Gastrocnemius medialis (tissue), 4 donors: ENCODE measurements around the gene PDK3. TPM values are rescaled to one million over a fixed set of nuclear protein-coding genes. Genes with fewer than 3 reads are reported as not detected.

Source experiments
- ATAC-seq, 2 donors: fragments of 150-250 bp; one replicate each; pipeline ENCODE4 v1.9.1; 2016
- DNase-seq, 2 donors: peaks; one replicate each; pipeline ENCODE4 v3.0.0-alpha.2; 2019
- H3K27ac ChIP-seq, 4 donors: fragments of 200-600 bp; sonication (generic); 1 replicate in 1 of 4; 2 replicates in 3 of 4; pipeline ENCODE4 v1.5.1; 2016 to 2018; ENCODE audit warnings: mild to moderate bottlenecking in 2 of 4, moderate library complexity in 1 of 4
- H3K27me3 ChIP-seq, 3 donors: fragments of 200-600 bp; sonication (generic) in 2 of 3; 1 replicate in 1 of 3; 2 replicates in 2 of 3; pipeline versions ENCODE4 v1.5.1 to v1.6.0; 2016 to 2019; ENCODE audit warnings: mild to moderate bottlenecking in 1 of 3, moderate library complexity in 1 of 3
- H3K36me3 ChIP-seq, 2 donors: fragments of 200-600 bp; sonication (generic) in 1 of 2; one replicate each; pipeline ENCODE4 v1.5.1; 2017 to 2018
- H3K4me1 ChIP-seq, 2 donors: fragments of 200-600 bp; sonication (generic) in 1 of 2; one replicate each; pipeline ENCODE4 v1.5.1; 2016 to 2017; ENCODE audit warnings: mild to moderate bottlenecking in 2 of 2
- H3K4me3 ChIP-seq, 4 donors: fragments of 200-600 bp; sonication (generic) in 3 of 4; 1 replicate in 1 of 4; 2 replicates in 3 of 4; pipeline ENCODE4 v1.5.1; 2016 to 2019; ENCODE audit warnings: mild to moderate bottlenecking in 2 of 4
- H3K9me3 ChIP-seq, 3 donors: fragments of 200-600 bp; sonication (generic) in 2 of 3; 1 replicate in 1 of 3; 2 replicates in 2 of 3; pipeline ENCODE4 v1.5.1; 2016 to 2019
- CTCF ChIP-seq, 5 experiments: fragments of 450-650 bp in 3 of 5; fragments of 200-600 bp in 2 of 5; sonication (generic) in 2 of 5; IDR thresholded peaks in 4 of 5; conservative IDR thresholded peaks in 1 of 5; 1 replicate in 4 of 5; 2 replicates in 1 of 5; pipeline ENCODE4 v1.5.1; 2016 to 2019; ENCODE audit warnings: antibody characterized with exemption in 5 of 5, mild to moderate bottlenecking in 3 of 5, moderate library complexity in 3 of 5
- POLR2A ChIP-seq, 2 donors: fragments of 450-650 bp; IDR thresholded peaks; one replicate each; pipeline ENCODE4 v1.6.1; 2017; ENCODE audit warnings: antibody characterized with exemption in 2 of 2, mild to moderate bottlenecking in 2 of 2, moderate library complexity in 2 of 2
- in situ Hi-C, 4 donors: fragments of 200-750 bp; cut with MboI; loops; one replicate each; pipeline versions ENCODE4 v1.15.0 to v1.8.0; 2017; ENCODE audit warnings: low sequenced_read_pairs in 4 of 4
- intact Hi-C: fragments of 100-400 bp; cut with DNase I; formaldehyde crosslinking; loops from one replicate; pipeline ENCODE4 v1.15.1; 2023; ENCODE audit warnings: low total_unique reads
- total RNA-seq, 4 donors: library from RNA; depleted of rRNA; stranded (reverse); fragments of >200 nt; gene quantifications; one replicate each; pipeline versions ENCODE4 v1.1.0 to v1.2.3, GENCODE V29; 2016

The PDK3 gene
- total RNA-seq, 4 donors from 2014 or later, result 1.8 to 4.5 (median 2.7) TPM

DNA sequence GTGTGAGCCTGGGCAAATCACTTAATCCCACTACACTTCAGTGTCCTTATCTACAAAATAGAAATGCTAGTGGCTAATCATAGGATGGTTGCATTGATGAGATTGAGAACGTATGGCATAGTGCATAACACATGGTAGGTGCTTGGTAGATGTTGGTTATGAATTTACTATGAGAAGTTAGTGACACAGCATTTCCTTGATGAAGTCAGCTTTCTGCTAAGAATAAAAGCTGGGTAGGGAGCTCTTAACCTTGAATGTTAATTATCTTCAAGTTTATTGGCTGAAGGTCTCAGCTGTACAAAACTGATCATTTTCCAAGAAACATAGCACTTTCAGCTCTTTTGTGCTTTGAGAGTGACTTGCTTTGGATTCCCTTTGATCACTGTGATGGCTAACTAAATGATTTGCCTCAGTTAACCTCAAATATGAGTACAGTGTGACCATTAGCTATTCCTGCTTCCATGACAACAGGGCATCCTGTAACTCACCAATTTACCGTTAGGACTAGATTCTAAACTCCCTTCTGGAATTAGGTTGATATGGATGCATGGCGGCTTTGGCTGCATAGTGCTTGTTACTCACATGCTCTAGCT lies 17.8 kb downstream of the PDK3 start:
- H3K27ac ChIP-seq, result no peak overlapping the region
- no peak for DNase-seq
- intact Hi-C loops (no loop called here), in situ Hi-C loops (no loop called here)
- no peak overlapping the region for H3K4me3 ChIP-seq
- H3K27me3 ChIP-seq, result no peaks in the 10 kb centered on the region
- no peak for ATAC-seq
- no peaks in the 10 kb centered on the region for H3K9me3 ChIP-seq
- no peak for TF ChIP-seq CTCF (IDR thresholded peaks at IDR 0.05 in 4 of 5, conservative IDR thresholded peaks at IDR 0.05 in 1 of 5)
- no peak for TF ChIP-seq POLR2A (IDR thresholded peaks at IDR 0.05)
- no peaks in the 10 kb centered on the region for H3K36me3 ChIP-seq
- no peaks in the 10 kb centered on the region for H3K4me1 ChIP-seq

GRCh38 chrX:24483596-24483995 lies 18.5 kb downstream of the PDK3 start:
- Histone ChIP-seq H3K9me3 (no peaks in the 10 kb centered on the region), H3K4me1 (no peaks in the 10 kb centered on the region), H3K27me3 (no peaks in the 10 kb centered on the region), H3K27ac (no peak overlapping the region), H3K4me3 (no peak overlapping the region), H3K36me3 (no peaks in the 10 kb centered on the region)
- DNase-seq (no peak), ATAC-seq (no peak)
- intact Hi-C loops, result no loop called here
- TF ChIP-seq CTCF (IDR thresholded peaks at IDR 0.05 in 4 of 5, conservative IDR thresholded peaks at IDR 0.05 in 1 of 5) (no peak), POLR2A (IDR thresholded peaks at IDR 0.05) (no peak)
- in situ Hi-C loops, result no loop called here

DNA sequence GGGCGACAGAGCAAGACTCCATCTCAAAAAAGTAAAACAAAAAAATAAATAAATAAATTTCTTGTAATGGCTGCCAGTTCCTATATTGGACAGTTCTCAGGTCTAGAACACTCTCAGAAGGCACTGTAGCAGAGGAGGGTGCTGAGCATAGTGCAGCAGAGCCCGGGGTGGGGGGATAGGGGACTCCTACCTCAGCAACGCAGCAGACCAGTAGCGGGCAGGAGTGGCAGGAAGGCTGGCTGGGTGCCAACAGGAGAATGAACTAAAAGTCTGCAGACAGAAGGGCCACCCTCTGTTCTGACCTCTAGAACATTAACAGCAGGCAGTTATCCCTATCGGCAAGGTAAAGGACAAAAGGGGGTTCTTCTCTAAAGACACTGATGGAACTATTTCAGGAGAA lies 20.2 kb downstream of the PDK3 start:
- in situ Hi-C loops, result no loop called here
- no peaks in the 10 kb centered on the region for H3K4me1 ChIP-seq
- ATAC-seq (no peak), DNase-seq (no peak)
- no peak overlapping the region for H3K27ac ChIP-seq
- no peaks in the 10 kb centered on the region for H3K36me3 ChIP-seq
- H3K9me3 ChIP-seq, result no peaks in the 10 kb centered on the region
- H3K27me3 ChIP-seq, result no peaks in the 10 kb centered on the region
- no peak overlapping the region for H3K4me3 ChIP-seq
- TF ChIP-seq CTCF (IDR thresholded peaks at IDR 0.05 in 4 of 5, conservative IDR thresholded peaks at IDR 0.05 in 1 of 5) (no peak), POLR2A (IDR thresholded peaks at IDR 0.05) (no peak)
- intact Hi-C loops, result no loop called here

DNA sequence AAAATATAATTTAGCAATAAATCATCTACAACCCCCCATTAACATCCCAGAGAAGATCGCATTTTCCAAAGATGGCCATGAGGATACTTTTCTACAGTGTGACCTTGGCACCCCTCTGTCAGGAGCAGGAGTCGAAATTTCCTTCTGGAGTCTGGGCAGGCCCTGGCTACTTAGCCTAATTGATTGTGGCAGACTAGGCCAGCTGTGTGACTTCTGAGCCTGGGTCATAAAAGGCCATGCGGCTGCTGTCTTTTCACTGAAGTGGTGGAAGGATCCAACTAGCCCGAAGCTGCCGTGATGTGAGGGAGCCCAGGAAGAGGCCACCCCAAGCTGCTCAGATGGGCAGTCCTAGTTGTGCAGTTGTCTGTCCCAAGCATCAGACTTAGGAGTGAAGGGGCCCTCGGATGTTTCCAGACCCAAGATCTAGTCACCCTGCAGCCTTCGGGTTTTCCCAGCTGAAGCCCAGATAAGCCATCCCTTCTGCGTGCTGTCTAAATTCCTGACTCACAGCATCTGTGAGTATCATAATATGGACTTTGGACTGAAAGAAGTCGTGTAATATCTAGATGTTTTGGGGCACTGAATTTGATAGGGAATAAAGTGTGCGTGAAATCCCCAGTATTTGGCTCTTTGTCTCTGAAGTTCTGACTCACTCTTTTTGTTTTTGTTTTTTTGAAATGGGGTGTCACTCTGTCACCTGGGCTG lies 21.0 kb downstream of the PDK3 start:
- in situ Hi-C loops, result no loop called here
- Histone ChIP-seq H3K36me3 (no peaks in the 10 kb centered on the region), H3K4me1 (no peaks in the 10 kb centered on the region), H3K4me3 (no peak overlapping the region), H3K27me3 (no peaks in the 10 kb centered on the region), H3K27ac (no peak overlapping the region), H3K9me3 (no peaks in the 10 kb centered on the region)
- DNase-seq, result no peak
- TF ChIP-seq CTCF (IDR thresholded peaks at IDR 0.05 in 4 of 5, conservative IDR thresholded peaks at IDR 0.05 in 1 of 5) (no peak), POLR2A (IDR thresholded peaks at IDR 0.05) (no peak)
- no peak for ATAC-seq
- intact Hi-C loops, result no loop called here
